Nasal cavity respiratory epithelium epithelial cell of viscerocranial mucosa (primary cell): Measurements from ENCODE around the gene CNN1. TPM values are rescaled to one million over a fixed set of nuclear protein-coding genes. Genes with fewer than 3 reads are reported as not detected.

Source experiments
- total RNA-seq: library from RNA; depleted of rRNA; stranded (reverse); fragments of >200 nt; gene quantifications from 2 replicates; pipeline ENCODE4 v1.2.3, GENCODE V29; 2014

Gene CNN1
- 2.3 TPM in 1 of 2 replicates, not detected in the other for total RNA-seq

GRCh38 chr19:11538232-11539036 is at the start of gene CNN1:
CNN1 (plus strand) TSS chr19:11538851; CDS start chr19:11538928, 77 bp downstream.

GRCh38 chr19:11505504-11506100 is 33.0 kb upstream of the CNN1 start, which contains the start of gene ZNF653:
ZNF653 (minus strand) TSS chr19:11505839; CDS start chr19:11505786, 53 bp downstream.

DNA sequence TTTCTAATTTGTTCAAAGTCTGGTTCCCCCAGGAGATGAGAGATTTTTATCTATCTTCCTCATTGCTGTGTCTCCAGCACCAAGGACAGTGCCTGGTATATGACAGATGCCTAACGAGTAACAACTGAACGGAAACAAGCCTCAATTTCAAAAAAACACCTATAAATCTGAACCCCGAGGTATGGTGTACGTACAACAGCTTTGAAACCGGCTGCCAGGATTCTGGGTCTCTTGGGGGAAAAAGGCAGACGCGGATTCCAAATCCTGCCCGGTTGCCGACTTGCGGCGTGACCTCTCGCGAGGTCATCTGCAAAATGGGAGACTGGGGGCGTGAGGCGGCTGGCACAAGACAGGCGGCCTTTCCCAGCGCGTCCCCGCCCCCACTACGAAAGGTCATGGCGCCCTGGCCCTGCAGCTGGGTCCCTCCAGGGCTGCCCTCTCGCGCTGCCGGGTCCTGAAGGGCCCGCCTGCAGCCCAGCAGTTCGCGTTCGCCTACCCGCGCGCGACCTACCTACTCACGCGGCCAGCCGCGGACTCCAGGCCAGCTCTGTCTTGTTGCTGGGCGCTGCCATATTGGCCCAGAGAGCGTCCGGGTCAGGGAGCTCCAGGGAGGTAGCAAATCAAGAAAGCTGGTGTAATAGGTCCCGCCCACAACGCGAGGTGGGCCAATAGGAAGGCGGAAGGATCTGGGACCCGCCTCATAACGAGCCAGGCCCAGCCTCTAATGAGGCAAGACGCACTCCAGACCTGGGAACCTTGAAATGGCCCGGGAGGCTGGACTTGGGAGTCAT is 9.9 kb upstream of the CNN1 start, which contains the start of gene ECSIT:
TSS of gene ECSIT (minus strand) at position 584 of the 791 bp plus-strand sequence. CDS start 9,964 bp downstream, outside the sequence.

GRCh38 chr19:11558881-11559828 is 20.5 kb downstream of the CNN1 start, which contains the start of gene ELOF1:
ELOF1 (minus strand) TSS chr19:11559230; CDS start chr19:11554347, 4,883 bp downstream.

DNA sequence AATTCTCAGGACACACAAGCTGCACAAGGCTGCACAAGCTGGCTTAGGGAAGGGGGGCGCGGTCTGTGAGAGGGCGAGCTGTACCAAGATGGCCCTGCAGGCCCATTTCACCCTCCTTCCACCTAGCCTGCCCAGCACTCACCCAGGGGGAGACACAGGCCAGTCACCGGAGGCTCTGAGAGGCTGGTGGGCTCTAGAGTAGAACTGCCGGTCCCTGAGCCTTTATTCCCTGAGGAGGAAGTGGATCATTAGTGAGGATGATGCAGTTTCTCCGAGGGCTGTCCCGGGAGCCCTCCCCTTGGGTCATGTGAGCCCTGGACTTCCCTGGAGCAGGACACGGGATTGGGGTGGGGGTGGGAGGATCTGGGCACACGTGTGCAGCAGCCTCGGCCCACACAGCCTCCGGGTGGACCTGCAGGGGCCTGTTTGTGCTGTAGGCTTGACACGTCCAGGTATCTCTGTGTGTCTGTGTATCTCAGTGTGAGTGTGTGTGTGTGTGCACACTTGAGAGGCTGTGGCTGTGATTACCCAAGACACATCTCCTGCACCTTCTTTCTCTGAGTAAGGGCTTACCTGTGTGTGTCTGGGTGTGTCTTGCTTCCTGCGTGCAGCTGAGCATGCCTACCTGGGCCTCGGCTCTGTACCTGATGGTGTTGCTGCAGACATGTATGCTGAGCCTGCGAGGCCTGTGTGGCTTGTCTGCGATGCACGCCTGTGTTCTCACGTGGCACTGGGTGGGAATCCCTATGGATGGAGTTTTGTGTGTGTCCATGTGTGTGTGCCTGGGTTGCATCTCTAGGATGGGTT is 39.0 kb downstream of the CNN1 start, which contains the start of gene ACP5:
TSS of gene ACP5 (minus strand) at position 195 of the 807 bp plus-strand sequence. CDS start 328 bp downstream, outside the sequence.

GRCh38 chr19:11597202-11598102 is 58.8 kb downstream of the CNN1 start, which contains the start of gene ZNF627:
ZNF627 (plus strand) TSS chr19:11597483; CDS start chr19:11597628, 145 bp downstream.

Other genes with a start within 250 kb of the CNN1 start
- gene TSPAN16, start 242.7 kb upstream of the CNN1 start, total RNA-seq, result not detected in 2 replicates
- 75.5 and 131 TPM in 2 replicates for gene RAB3D, start 199.2 kb upstream of the CNN1 start, total RNA-seq
- gene TMEM205, start 192.6 kb upstream of the CNN1 start, total RNA-seq, result 48.2 and 91.9 TPM in 2 replicates
- 4.1 and 10.9 TPM in 2 replicates for gene CCDC159, start 192.3 kb upstream of the CNN1 start, total RNA-seq
- 3.8 and 5.5 TPM in 2 replicates for gene PLPPR2, start 183.4 kb upstream of the CNN1 start, total RNA-seq
- gene SWSAP1, start 164.2 kb upstream of the CNN1 start, total RNA-seq, result 0.57 and 0.68 TPM in 2 replicates
- gene EPOR, start 154.5 kb upstream of the CNN1 start, total RNA-seq, result 0.68 and 0.71 TPM in 2 replicates
- 0.21 TPM in 1 of 2 replicates, not detected in the other for gene RGL3, start 119.5 kb upstream of the CNN1 start, total RNA-seq
- gene ODAD3, start 103.7 kb upstream of the CNN1 start, total RNA-seq, result 0.07 TPM in 1 of 2 replicates, not detected in the other
- 94.0 and 217 TPM in 2 replicates for gene PRKCSH, start 103.2 kb upstream of the CNN1 start, total RNA-seq
- not detected in 2 replicates for gene ELAVL3, start 57.8 kb upstream of the CNN1 start, total RNA-seq
- gene ZNF653, start 33.0 kb upstream of the CNN1 start, total RNA-seq, result 4.3 and 4.8 TPM in 2 replicates
- gene ECSIT, start 9.7 kb upstream of the CNN1 start, total RNA-seq, result 28.5 and 34.9 TPM in 2 replicates
- gene ELOF1, start 20.4 kb downstream of the CNN1 start, total RNA-seq, result 23.3 and 25.6 TPM in 2 replicates
- gene ACP5, start 38.8 kb downstream of the CNN1 start, total RNA-seq, result 8.9 and 52.9 TPM in 2 replicates
- gene ZNF627, start 58.6 kb downstream of the CNN1 start, total RNA-seq, result 20.8 and 25.8 TPM in 2 replicates
- gene ZNF823, start 200.1 kb downstream of the CNN1 start, total RNA-seq, result 4.1 and 7.5 TPM in 2 replicates
- gene ZNF441, start 228.1 kb downstream of the CNN1 start, total RNA-seq, result 8.2 and 8.8 TPM in 2 replicates